Sigmoid colon (tissue), 4 donors: ENCODE measurements around the gene FANCC.

Source experiments
- CTCF ChIP-seq, 4 experiments: fragments of 450-650 bp in 3 of 4; fragments of 200-600 bp in 1 of 4; IDR thresholded peaks; one replicate each; pipeline ENCODE4 v1.5.1; 2016 to 2019; ENCODE audit warnings: antibody characterized with exemption in 4 of 4, mild to moderate bottlenecking in 3 of 4, moderate library complexity in 2 of 4
- POLR2A ChIP-seq, 2 donors: fragments of 450-650 bp; IDR thresholded peaks; one replicate each; pipeline ENCODE4 v1.6.1; 2016; ENCODE audit warnings: antibody characterized with exemption in 2 of 2, mild to moderate bottlenecking in 2 of 2, moderate library complexity in 2 of 2
- POLR2AphosphoS5 ChIP-seq, 4 donors: sonication (generic); formaldehyde crosslinking; IDR thresholded peaks; one replicate each; pipeline ENCODE4 v1.6.1; 2017; ENCODE audit warnings: antibody characterized with exemption in 4 of 4

GRCh38 chr9:95249986-95250385 lies 67.5 kb downstream of the FANCC start:
- TF ChIP-seq CTCF (IDR thresholded peaks at IDR 0.05) = no peak
- no peak for TF ChIP-seq POLR2A (IDR thresholded peaks at IDR 0.05)
- no peak for TF ChIP-seq POLR2AphosphoS5 (IDR thresholded peaks at IDR 0.05)
